Effector CD4-positive, alpha-beta T cell (primary cell): ENCODE data around the gene EFNA4.
A peak's percentile ranks its signal among the peaks of the same experiment; 100 is the strongest.

Source experiments
- DNase-seq: peaks from one replicate; pipeline ENCODE4 v3.0.0-alpha.2; 2020

Gene EFNA4

DNA sequence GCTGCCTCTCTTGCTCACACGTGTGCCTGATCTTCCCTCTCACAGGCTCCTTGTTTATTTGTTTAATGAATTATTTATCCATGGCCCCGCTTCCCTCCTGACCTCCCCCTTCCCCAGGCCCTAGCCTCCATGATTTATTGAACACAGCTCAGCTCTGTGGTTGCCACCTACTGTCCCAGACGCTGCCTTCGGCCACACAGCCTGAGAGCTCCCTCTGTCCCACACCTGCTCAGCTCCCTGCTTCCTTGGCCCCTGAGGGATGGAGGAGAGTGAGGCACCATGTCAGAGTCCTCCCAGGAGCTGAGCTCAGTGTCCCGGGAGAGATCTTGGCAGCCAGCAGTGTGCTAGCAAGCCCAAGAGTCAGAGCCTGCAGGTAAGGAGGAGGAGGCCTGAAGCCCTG lies 12.0 kb downstream of the EFNA4 start:
- no peak for DNase-seq

DNA sequence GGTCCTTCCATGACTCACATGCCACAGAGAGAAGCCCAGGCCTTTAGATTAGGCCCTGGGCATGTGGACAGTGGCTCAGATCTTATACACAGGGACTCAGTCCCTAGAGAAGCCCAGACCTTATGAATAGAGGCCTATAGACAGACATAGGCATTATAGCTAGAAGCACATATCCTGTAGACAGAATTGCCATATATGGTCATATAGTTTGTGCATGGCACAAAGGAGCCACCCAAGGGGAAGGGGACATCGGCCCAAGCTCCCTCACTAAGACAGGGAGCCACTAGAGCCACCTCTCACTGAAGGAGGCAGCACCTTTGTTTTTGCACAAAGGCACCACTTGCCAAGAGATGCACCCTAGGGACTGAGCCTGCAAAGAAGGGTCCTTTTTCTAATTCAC lies 12.8 kb downstream of the EFNA4 start:
- no peak for DNase-seq

DNA sequence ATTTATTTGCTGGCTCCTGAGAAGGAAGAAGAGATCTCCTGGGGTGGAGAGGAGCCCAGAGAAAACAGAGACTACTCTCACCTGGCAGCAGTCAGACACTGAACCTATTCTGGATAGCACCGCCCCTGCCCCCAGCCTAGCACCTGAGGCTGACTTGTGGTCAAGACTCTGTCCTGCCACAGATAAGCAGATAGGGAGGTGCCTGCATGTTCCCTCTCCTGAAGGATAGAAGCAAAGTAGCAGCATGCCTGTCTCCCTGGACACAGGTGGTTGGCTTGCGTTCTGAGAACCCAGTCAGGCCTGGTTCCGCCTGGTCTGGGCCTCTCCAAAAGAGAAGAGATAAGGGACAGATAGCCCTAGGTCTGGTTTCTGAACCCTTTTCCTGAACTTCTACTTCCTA lies 13.8 kb downstream of the EFNA4 start:
- DNase-seq, result no peak

DNA sequence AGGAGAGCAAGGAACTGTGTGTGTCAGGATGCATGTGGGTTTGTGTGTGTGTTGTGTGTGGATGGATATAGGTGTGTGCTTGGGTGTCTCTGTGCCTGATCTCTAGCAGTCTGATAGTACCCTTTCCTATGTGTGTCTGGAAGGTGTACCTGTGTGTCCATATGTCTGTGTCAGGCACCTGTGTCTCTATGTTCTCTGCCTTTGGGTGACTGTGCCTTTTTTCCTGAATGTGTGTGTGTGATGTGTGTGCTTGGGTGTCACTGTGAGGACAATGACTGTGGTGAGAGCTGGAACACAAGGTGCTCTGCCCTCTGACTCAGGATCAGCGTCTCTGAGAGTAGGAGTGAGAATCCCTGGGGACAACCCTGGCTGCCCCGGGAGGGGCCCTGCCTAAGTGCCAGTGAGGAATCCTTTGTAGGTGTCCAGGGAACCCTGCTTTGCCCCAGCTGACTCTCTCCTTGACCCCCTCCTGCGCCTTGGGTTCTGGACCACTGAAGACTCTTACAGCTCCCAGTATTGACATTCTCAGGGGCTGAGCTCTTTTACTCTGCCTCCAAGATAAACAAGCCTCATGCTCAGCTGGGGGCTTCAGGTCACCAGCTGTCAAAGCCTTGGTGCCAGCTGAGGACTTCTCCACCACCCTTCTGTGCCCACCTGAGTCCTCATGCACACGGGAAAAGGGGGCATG lies 14.4 kb downstream of the EFNA4 start:
- no peak for DNase-seq

DNA sequence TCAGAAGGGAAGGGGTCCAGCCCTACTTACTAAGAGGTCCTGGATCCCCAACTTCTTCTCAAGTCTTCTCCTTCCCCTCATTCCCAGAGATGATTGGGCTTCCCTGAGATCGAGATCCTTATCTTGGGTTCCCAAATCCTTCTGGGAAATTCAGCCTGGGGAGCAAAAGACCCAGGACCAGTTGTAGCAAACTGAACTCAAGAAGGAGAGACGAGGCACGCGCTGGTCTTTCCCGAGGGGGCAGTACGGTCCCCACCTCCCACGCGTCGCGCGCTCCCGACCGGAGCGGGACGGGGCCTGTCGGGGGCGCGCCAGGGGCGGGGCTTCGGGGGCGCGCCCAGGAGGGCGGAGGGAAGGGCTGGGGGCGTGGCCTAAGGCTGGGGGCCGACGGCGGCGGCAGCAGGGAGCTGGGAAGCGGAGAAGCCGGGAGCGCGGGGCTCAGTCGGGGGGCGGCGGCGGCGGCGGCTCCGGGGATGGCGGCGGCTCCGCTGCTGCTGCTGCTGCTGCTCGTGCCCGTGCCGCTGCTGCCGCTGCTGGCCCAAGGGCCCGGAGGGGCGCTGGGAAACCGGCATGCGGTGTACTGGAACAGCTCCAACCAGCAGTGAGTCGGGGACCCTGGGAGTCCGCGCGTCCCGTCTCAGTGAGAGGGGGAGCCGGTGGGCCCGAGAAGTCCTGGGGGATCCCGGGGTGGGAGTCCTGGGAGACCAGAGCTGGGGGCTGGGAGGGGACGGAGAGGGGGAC lies 15.1 kb downstream of the EFNA4 start, which contains the start of gene EFNA3:
Gene EFNA3 (plus strand): TSS at position 369 of the 741 bp plus-strand sequence. CDS start 105 bp downstream, at position 474.
- no peak for DNase-seq

DNA sequence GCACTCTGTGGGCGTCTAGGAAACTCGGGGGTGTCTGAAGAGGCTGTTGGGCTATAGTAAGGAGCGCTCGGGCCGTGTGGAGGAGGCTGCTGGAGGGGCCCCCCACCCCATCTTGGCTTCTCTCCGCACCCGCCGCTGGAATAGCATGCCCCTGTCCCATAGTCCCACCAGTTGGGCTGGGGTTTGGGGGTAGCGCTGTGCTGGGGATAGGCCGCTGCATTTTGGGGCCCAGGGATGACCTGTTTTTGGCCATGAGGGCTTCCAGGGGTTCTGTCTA lies 15.6 kb downstream of the EFNA4 start:
- no peak for DNase-seq

DNA sequence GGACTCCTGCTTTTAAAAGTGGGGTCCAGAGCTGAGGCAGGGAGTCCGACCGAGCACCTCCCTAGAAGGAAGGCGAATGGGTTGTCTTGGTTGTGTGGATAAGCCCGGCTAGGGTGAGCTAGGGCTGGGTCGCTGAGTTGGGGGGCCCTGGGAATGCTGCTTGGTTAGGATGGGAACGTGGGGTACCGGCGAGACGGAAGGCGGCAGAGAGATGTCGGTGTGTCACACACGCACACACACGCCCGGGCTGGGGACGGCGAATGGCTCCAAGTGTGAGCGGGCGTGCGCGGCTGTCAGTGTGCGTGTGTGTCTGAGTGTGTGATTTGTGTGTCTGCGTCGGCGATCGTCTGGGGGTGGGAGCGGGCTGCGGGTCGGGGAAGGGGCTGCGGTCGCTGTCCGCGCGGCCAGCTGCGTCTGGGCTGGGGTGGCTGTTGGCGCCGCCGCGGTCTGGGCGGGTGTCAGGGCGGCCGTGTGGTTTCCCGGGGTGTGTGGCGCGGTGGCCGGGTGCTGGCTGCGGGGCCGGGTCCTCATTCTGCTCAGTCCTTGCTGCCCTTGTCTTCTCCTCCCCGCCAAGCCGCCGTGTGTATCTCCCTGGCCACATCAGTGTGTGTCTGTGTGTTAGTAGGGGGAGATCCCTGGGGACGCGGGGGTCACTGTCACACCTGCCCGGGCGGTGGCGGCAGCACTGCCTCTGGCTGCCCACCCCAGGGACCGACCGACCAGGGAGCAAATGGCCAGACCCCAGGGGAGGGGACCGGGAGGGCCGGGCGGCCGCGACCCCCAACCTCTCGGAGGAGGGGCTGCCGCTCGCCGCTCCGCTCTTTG lies 16.2 kb downstream of the EFNA4 start:
- DNase-seq, result no peak

DNA sequence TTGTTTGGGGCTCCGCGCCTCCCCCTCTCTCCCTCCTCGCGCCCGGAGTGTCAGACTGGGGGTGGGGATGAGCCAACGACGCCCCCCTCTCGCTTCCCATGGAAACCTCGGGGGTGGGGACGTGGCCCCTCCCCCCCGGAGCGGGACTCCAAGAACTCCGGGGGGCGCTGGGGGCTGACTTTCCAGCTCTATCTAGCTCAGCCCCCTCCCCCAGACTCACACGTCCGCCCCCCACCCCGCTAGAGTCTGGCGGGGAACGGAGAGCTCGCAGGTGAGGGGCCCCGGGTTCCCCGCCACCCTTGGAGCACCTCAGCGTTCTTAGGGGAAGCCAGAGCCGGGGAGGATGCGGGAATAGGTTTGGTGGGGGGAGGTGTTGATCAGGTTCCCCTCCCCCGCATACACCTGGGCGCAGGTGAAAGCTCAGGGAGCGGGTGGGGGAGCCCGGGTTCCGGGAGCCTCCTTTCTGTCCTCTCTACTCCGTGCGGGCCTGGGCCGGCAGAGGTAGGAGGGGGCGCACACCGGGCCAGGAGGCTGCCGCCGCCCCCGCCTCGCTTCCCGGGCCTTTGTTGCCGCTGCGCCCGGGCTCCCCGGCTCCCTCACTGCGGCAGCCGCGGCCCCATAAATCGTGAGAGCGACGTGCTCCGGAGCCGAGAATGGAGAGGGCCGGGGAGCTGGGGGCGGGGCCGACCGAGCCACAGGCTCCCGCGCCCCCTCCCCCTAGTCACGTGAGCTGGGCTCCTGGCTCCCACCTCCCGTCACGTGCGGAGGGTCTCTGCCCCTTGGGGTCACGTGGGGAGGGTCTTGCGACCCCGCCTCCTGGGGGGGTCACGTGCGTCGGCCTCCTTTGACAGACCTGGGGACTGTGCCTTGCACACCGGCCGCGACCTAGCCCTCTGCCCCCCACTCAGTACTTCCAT lies 17.0 kb downstream of the EFNA4 start:
- DNase-seq, result no peak

DNA sequence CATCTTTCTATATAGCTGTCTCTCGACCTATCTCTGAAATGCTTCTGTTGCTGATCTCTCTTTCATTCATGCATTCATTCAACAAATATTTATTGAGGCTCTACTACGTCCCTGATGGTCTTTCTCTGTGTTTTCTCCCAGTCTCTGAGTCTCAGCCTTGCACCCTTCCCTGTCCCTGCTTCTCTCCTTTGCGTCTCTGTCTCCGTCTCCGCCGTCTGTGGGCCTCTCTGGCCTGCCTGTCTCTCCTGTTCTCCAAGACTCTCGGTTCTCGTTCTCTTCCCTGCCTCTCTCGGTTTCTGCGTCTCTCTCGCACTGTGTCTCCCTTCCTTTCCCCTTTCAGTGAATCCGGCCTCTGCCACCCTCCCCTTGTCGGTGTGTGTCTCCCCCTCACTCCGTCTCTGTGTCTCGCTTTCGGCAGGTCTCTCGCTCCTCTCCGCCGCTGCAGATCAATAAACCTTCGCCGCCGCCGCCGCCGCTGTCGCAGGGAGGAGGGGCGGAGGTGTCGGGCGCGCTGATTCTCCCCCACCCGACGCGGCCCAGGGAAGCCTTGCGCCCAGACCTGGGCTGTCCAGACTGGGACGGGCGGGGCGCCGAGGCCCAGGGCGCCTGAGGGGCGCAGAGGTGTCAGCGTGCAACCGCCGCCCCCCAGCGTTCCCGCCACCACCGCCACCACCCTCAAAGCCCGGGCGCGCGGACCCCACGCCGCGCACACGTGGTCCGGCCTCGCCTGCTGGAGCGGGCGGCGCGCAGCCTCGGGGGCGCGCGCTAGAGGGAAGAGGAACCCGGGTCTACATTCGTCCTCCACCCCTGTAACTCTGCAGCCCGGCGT lies 18.1 kb downstream of the EFNA4 start:
- DNase-seq, result no peak

DNA sequence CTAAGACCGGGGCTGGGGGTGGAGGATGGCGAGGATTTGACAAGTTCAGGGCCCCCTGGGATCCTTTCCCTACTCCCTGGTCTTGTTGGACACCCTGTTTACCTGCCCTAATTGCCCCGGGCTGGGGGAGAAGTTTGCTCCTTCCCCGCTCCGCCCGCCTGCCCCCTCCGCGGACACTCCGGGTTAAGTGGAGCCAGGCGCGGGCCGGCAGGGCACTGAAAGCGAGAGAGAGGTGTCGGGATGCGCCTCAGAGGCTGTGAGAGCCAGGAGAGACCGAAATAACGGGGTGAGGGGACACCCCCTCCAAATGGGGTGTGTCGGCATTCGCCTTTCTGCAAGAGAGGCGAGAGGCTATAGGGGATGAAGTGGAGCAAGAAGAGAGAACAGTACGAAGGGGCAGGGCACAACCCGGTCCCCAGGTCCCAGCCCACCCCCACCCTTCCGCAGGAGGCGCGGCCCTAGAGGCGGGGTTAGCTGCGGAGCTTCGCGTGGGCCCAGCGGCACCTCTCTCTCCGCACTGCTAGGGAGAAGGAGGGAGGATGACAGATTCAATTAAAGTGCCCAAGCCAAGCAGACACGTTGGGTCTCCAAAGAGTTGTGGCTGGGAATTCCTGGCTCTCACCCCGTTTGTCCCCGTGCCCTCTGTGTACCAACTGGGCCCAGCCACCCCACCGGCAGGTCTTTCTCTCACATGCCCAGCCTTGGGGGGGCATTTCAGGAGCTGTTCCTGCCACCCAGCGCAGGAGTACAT lies 18.9 kb downstream of the EFNA4 start:
- no peak for DNase-seq

DNA sequence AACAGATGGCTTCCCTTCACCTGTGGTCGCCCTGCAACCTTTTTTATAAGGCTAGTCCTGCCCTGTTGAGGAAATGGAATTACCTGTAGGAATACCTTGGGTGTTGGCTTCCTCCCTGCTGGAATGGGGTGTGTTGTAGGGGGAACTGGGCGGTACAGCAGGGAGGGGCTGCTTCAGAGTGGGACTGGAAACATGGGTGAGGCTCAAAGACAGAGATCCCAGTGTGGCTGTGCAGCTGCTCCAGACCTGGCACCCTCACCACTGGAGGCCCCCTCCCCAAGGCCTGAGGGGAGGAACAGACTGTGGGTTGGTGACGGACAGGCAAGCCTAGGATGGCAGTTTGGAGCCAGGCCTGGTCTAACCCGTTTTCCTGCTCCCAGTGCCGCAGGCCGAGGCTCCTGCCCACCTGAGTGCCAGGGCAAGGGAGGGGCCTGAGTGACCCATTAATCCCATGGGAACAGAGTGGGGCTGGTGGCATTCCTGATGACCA lies 19.6 kb downstream of the EFNA4 start:
- no peak for DNase-seq

DNA sequence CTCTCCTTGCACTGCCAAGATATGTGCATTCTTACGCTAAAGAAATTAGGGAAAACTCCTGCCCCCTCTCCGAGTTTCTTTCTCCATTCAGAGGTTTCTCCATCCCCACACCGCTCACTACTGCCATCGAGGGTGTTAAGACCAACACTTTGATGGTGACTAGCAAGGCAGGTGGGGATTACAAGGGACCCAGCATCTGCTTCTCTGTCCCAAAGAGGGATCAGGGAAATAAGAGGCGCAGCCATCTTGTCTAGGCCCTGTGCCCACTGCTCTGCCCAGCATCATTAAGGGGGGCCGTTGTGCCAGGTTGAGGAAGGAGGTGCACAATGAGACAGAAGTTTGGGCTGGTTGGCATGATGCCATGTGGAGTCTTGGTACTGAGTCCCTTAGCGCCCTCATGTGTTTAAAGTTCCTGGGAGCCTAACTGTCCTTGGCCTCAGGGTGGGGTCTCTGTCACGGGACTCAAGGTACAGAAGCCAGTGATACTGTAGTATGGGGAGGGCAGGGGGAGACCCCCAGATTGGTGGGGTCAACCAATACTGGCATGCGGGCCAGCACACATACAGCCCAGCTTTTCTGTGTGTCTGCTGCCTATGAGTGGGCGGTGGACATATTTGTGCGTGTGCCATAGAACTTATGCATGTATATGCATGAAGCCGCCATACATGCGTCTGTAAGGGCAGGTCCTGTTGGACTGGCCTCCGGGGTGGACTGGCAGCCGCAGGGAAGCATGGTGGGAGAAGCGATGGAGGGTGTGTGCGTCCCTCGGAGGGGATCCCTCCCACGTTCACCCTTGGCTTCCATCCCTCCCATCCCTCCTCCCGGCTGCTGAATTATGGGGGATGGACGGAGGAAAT lies 20.6 kb downstream of the EFNA4 start:
- DNase-seq, result no peak

DNA sequence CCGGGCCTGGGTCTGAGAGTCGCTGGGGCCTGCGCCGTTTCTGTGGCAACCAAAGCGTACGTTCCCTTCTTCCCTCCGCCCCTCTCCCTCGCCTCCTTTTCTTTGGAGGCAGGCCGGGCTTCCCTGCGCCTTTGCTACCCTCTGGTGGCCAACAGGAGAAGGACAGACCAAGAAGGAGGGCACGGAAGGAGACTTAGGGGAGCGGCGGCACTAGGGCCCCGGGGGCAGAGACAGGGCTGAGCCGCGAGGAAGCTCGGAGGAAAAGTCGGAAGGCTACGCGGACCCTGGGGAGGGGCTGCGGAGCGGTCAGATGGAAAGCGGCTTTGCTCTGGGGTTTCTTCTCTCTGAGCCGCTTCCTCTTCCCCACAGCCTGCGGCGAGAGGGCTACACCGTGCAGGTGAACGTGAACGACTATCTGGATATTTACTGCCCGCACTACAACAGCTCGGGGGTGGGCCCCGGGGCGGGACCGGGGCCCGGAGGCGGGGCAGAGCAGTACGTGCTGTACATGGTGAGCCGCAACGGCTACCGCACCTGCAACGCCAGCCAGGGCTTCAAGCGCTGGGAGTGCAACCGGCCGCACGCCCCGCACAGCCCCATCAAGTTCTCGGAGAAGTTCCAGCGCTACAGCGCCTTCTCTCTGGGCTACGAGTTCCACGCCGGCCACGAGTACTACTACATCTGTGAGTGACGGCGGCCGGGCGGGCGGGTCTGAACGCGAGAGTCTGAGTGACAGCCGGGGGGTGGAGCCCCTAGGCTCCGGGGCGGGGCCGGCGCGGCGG lies 21.4 kb downstream of the EFNA4 start:
- DNase-seq, result peak; percentile 85

DNA sequence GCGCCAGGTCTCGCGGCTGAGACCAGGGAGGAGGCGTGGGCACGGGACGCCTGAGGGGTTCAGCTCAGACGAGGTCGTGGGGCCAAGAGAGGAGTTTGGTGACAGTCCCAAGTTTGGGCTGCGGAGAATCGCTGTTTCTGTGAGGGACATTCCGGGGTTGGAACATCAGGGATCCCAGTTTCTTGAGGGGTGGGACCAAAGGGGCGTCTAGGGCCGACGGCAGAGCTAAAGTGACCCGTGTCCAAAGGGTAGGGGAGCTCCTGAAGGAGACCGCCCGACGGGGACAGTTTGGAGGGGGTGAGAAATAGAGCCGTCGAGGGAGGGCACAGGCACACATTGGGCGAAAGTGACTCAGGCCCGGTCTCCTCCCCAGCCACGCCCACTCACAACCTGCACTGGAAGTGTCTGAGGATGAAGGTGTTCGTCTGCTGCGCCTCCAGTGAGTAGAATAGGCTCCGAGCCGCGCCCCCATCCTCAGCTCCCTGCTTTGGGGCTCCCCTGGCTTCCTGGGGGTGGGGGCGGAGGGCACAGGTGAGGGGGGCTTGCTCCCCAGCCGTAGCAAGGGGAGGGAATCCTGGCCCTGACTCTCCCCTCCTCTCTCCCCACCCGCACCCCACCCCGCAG lies 22.1 kb downstream of the EFNA4 start:
- DNase-seq, result peak; percentile 75

DNA sequence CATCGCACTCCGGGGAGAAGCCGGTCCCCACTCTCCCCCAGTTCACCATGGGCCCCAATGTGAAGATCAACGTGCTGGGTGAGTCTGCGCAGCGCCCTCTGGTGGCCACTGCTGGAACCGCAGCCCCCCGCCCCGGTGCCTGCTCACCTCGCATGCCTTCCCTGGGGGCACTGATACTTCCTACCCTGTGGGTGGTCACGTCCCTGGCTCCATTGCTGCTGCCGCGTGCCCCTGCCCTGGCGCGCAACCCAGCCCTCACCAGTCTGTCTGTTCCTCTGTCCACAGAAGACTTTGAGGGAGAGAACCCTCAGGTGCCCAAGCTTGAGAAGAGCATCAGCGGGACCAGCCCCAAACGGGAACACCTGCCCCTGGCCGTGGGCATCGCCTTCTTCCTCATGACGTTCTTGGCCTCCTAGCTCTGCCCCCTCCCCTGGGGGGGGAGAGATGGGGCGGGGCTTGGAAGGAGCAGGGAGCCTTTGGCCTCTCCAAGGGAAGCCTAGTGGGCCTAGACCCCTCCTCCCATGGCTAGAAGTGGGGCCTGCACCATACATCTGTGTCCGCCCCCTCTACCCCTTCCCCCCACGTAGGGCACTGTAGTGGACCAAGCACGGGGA lies 22.7 kb downstream of the EFNA4 start:
- DNase-seq, result peak; percentile 76

DNA sequence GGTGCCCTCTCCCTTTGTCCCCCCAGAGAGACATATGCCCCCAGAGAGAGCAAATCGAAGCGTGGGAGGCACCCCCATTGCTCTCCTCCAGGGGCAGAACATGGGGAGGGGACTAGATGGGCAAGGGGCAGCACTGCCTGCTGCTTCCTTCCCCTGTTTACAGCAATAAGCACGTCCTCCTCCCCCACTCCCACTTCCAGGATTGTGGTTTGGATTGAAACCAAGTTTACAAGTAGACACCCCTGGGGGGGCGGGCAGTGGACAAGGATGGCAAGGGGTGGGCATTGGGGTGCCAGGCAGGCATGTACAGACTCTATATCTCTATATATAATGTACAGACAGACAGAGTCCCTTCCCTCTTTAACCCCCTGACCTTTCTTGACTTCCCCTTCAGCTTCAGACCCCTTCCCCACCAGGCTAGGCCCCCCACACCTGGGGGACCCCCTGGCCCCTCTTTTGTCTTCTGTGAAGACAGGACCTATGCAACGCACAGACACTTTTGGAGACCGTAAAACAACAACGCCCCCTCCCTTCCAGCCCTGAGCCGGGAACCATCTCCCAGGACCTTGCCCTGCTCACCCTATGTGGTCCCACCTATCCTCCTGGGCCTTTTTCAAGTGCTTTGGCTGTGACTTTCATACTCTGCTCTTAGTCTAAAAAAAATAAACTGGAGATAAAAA lies 23.5 kb downstream of the EFNA4 start:
- DNase-seq, result no peak
